Measurements from ENCODE around the gene NR2E1. TPM values are rescaled to one million over a fixed set of nuclear protein-coding genes. Genes with fewer than 3 reads are reported as not detected.

Gene NR2E1
- total RNA-seq, 1 donor from 2014 or later = not detected

GRCh38 chr6:108176281-108177089 lies 10.7 kb downstream of the NR2E1 start:
- peak in 1 of 2 donors; percentile 47 for DNase-seq (ENCODE audit: extremely low spot score in 2 of 2)
- H3K9me3 ChIP-seq = no peaks in the 10 kb centered on the region
- peak overlapping the region; percentile 4 to 16 for H3K4me3 ChIP-seq
- intact Hi-C loops (cut with DNase I) = no loop called here
- TF ChIP-seq POLR2A (IDR thresholded peaks at IDR 0.05) = no peak
- no peak for TF ChIP-seq CTCF (IDR thresholded peaks at IDR 0.05)
- TF ChIP-seq POLR2AphosphoS5 (IDR thresholded peaks at IDR 0.05; ENCODE audit: insufficient read depth in 1 of 2, low read depth in 1 of 2) = no peak
- H3K27me3 ChIP-seq = peaks cover 20% of the 10 kb centered on the region
- peaks cover 24% of the 10 kb centered on the region for H3K4me1 ChIP-seq
- H3K36me3 ChIP-seq = no peaks in the 10 kb centered on the region
- H3K27ac ChIP-seq = no peak overlapping the region

DNA sequence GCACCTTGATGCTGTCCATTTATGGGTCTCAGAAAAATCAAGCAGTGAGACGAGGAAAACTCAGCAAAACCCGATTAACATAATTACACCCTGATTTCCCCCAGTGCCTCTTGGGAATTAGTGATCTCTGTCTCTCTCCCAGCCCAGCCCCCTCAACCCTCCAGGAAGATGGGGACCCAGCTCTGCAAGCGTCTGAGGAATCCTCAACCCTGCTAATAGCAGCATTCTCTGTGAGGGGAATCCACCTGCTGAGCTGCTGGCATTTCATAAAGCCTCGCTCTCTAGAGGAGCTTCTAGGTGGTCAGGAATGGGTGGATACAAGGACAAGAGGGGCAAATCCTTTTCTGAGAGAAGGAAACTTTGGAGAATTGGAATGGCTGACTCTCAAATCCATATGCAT lies 13.9 kb downstream of the NR2E1 start:
- no peaks in the 10 kb centered on the region for H3K9me3 ChIP-seq
- DNase-seq (ENCODE audit: extremely low spot score in 2 of 2) = peak in 1 of 2 donors; percentile 20
- peaks cover 14% of the 10 kb centered on the region for H3K27me3 ChIP-seq
- H3K27ac ChIP-seq = no peak overlapping the region
- peaks cover 18% of the 10 kb centered on the region for H3K4me1 ChIP-seq
- intact Hi-C loops (cut with DNase I) = no loop called here
- TF ChIP-seq POLR2A (IDR thresholded peaks at IDR 0.05) (no peak), POLR2AphosphoS5 (IDR thresholded peaks at IDR 0.05; ENCODE audit: insufficient read depth in 1 of 2, low read depth in 1 of 2) (no peak), CTCF (IDR thresholded peaks at IDR 0.05) (no peak)
- H3K36me3 ChIP-seq = no peaks in the 10 kb centered on the region
- H3K4me3 ChIP-seq = no peak overlapping the region

DNA sequence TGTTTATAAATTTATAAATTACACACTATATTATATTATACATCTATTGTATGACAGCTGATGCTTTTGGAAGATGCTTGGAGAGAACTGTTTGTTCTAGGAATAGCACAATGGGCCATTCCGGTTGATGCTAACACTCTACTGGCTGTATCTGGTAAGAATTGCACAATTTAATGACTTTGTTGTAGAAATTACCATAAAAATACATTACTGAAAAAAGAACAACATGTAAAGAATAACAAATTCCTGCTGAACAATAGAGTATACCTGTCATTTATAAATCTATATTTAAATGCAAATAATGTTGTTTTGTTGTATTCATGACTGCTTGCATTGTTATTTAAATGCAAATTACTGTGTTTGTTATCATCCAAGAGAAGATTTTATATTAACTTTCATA lies 14.4 kb downstream of the NR2E1 start:
- TF ChIP-seq POLR2A (IDR thresholded peaks at IDR 0.05) (no peak), CTCF (IDR thresholded peaks at IDR 0.05) (no peak), POLR2AphosphoS5 (IDR thresholded peaks at IDR 0.05; ENCODE audit: insufficient read depth in 1 of 2, low read depth in 1 of 2) (no peak)
- no peak for DNase-seq (ENCODE audit: extremely low spot score in 2 of 2)
- Histone ChIP-seq H3K27me3 (peaks cover 11% of the 10 kb centered on the region), H3K4me3 (no peak overlapping the region), H3K4me1 (peaks cover 14% of the 10 kb centered on the region), H3K27ac (no peak overlapping the region), H3K36me3 (no peaks in the 10 kb centered on the region), H3K9me3 (no peaks in the 10 kb centered on the region)
- intact Hi-C loops (cut with DNase I) = no loop called here

DNA sequence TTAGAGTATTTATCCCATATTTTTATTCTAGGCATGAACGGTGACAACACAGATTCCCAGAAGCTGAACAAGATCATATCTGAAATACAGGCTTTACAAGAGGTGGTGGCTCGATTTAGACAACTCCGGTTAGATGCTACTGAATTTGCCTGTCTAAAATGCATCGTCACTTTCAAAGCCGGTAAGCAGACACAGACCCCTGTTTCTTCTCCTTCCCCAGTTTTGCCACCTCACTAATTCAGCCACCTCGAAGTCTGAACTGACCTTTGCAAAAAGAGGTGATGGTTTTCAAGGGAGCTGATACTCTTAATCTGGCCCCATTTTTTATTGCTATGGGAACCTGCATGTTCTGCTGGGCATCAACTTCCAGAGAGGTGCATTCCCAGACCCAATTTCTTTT lies 15.0 kb downstream of the NR2E1 start:
- H3K4me1 ChIP-seq = peaks cover 9% of the 10 kb centered on the region
- H3K4me3 ChIP-seq = no peak overlapping the region
- no peaks in the 10 kb centered on the region for H3K36me3 ChIP-seq
- peaks cover 6% of the 10 kb centered on the region for H3K27me3 ChIP-seq
- TF ChIP-seq CTCF (IDR thresholded peaks at IDR 0.05) (no peak), POLR2AphosphoS5 (IDR thresholded peaks at IDR 0.05; ENCODE audit: insufficient read depth in 1 of 2, low read depth in 1 of 2) (no peak), POLR2A (IDR thresholded peaks at IDR 0.05) (no peak)
- DNase-seq (ENCODE audit: extremely low spot score in 2 of 2) = peak; percentile 6 to 52
- intact Hi-C loops (cut with DNase I) = no loop called here
- no peaks in the 10 kb centered on the region for H3K9me3 ChIP-seq
- H3K27ac ChIP-seq = no peak overlapping the region

- no peak overlapping the region for H3K27ac ChIP-seq
- TF ChIP-seq POLR2AphosphoS5 (IDR thresholded peaks at IDR 0.05; ENCODE audit: insufficient read depth in 1 of 2, low read depth in 1 of 2) = no peak
- no peak for TF ChIP-seq POLR2A (IDR thresholded peaks at IDR 0.05)
- TF ChIP-seq CTCF (IDR thresholded peaks at IDR 0.05) = no peak
- H3K4me3 ChIP-seq = no peak overlapping the region
- no peaks in the 10 kb centered on the region for H3K36me3 ChIP-seq
- intact Hi-C loops (cut with DNase I) = no loop called here
- DNase-seq (ENCODE audit: extremely low spot score in 2 of 2) = no peak
- H3K9me3 ChIP-seq = no peaks in the 10 kb centered on the region
- H3K4me1 ChIP-seq = no peaks in the 10 kb centered on the region
- H3K27me3 ChIP-seq = no peaks in the 10 kb centered on the region
These were observed 20.4 kb downstream of the NR2E1 start for GRCh38 chr6:108186226-108186625.
